ENCODE data around the gene MTLN.

DNA sequence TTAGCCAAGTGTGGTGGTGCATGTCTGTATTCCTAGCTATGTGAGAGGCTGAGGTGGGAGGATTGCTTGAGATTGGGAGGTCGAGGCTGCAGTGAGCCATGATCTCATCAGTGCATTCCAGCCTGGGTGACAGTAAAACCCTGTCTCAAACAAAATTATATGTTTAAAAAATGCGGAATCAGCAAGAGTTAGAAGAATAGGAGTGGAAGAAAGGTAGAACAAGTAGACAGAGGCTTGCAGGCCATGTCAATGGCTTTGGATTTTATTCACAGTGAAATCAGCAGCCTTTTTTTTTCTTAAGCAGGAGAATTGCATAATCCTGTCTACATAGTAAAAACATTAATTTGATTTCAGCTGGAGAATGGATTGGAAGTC lies 7.8 kb upstream of the MTLN start:
- TF ChIP-seq CTCF (IDR thresholded peaks at IDR 0.05) (no peak), EP300 (IDR thresholded peaks at IDR 0.05) (no peak), POLR2AphosphoS5 (IDR thresholded peaks at IDR 0.05) (no peak)
